ENCODE results near the gene TANGO6.

- TF ChIP-seq, protein P1, sequence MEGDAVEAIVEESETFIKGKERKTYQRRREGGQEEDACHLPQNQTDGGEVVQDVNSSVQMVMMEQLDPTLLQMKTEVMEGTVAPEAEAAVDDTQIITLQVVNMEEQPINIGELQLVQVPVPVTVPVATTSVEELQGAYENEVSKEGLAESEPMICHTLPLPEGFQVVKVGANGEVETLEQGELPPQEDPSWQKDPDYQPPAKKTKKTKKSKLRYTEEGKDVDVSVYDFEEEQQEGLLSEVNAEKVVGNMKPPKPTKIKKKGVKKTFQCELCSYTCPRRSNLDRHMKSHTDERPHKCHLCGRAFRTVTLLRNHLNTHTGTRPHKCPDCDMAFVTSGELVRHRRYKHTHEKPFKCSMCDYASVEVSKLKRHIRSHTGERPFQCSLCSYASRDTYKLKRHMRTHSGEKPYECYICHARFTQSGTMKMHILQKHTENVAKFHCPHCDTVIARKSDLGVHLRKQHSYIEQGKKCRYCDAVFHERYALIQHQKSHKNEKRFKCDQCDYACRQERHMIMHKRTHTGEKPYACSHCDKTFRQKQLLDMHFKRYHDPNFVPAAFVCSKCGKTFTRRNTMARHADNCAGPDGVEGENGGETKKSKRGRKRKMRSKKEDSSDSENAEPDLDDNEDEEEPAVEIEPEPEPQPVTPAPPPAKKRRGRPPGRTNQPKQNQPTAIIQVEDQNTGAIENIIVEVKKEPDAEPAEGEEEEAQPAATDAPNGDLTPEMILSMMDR (IDR thresholded peaks at IDR 0.05), result no peak
- TF ChIP-seq POLR2A (IDR thresholded peaks at IDR 0.05) (no peak), EP300 (IDR thresholded peaks at IDR 0.05) (no peak)
These were observed 74.2 kb downstream of the TANGO6 start for GRCh38 chr16:68917541-68917940.

Measured in tibial nerve (tissue), 4 donors.